ENCODE measurements around the gene SPATA12.
A peak's percentile ranks its signal among the peaks of the same experiment; 100 is the strongest.
"Not testable (repeated sequence)": the region's sequence is repeated elsewhere in the genome, so short reads cannot be mapped to it uniquely, and the experiment has no call there.

SPATA12 gene

GRCh38 chr3:57082481-57082880 is 22.0 kb downstream of the SPATA12 start:
- DNase-seq = no peak

GRCh38 chr3:57083266-57083995 is 23.0 kb downstream of the SPATA12 start:
- DNase-seq = not testable (repeated sequence)

GRCh38 chr3:57085211-57085610 is 24.7 kb downstream of the SPATA12 start:
- no peak for DNase-seq

- peak in 10 of 51 donors; percentile 5 to 47 (median 18) for DNase-seq
These were observed 25.7 kb downstream of the SPATA12 start for GRCh38 chr3:57086201-57086600.

- no peak for DNase-seq
These were observed 27.1 kb downstream of the SPATA12 start for GRCh38 chr3:57087361-57088092.

GRCh38 chr3:57088503-57088902 is 28.0 kb downstream of the SPATA12 start:
- DNase-seq = no peak

- DNase-seq = no peak
These were observed 28.6 kb downstream of the SPATA12 start for GRCh38 chr3:57089043-57089442.

- no peak for DNase-seq
These were observed 31.2 kb downstream of the SPATA12 start for GRCh38 chr3:57091521-57092273.

GRCh38 chr3:57093489-57093888 is 33.0 kb downstream of the SPATA12 start:
- no peak for DNase-seq

- no peak for DNase-seq
These were observed 33.6 kb downstream of the SPATA12 start for GRCh38 chr3:57093971-57094535.

GRCh38 chr3:57094575-57094974 is 34.1 kb downstream of the SPATA12 start:
- DNase-seq = peak in 1 of 51 donors; percentile 2

- no peak for DNase-seq
These were observed 34.9 kb downstream of the SPATA12 start for GRCh38 chr3:57095363-57095762.

GRCh38 chr3:57097536-57097935 is 37.1 kb downstream of the SPATA12 start:
- no peak for DNase-seq

GRCh38 chr3:57098418-57099310 is 38.2 kb downstream of the SPATA12 start:
- no peak for DNase-seq

- peak in 42 of 51 donors; percentile 2 to 79 (median 46) for DNase-seq
These were observed 39.7 kb downstream of the SPATA12 start for GRCh38 chr3:57100046-57100695.

GRCh38 chr3:57105585-57105984 is 45.1 kb downstream of the SPATA12 start:
- DNase-seq = no peak

- no peak for DNase-seq
These were observed 48.2 kb downstream of the SPATA12 start for GRCh38 chr3:57108684-57109083.

GRCh38 chr3:57109437-57110199 is 49.2 kb downstream of the SPATA12 start:
- no peak for DNase-seq

GRCh38 chr3:57110214-57110613 is 49.8 kb downstream of the SPATA12 start:
- DNase-seq = no peak
